PFSK-1 (cell line): ENCODE results near the gene TMEM203.

Experiments
- FOXP2 ChIP-seq: optimal IDR thresholded peaks from 2 replicates; pipeline ENCODE3; 2011; ENCODE audit warnings: borderline replicate concordance, control low read depth, inconsistent platforms; ENCODE audit not compliant: insufficient read depth; ENCODE audit errors: extremely low read length, extremely low read depth
- POLR2AphosphoS5 ChIP-seq: IDR thresholded peaks from 2 replicates; pipeline ENCODE4 v1.6.1; 2012; ENCODE audit warnings: low read depth, mild to moderate bottlenecking, control low read depth, low read length, moderate library complexity
- SIN3A ChIP-seq: IDR thresholded peaks from 2 replicates; pipeline ENCODE4 v1.6.1; 2012; ENCODE audit warnings: mild to moderate bottlenecking, low read length, moderate library complexity, borderline replicate concordance; ENCODE audit not compliant: insufficient read depth
- TAF1 ChIP-seq: IDR thresholded peaks from 2 replicates; pipeline ENCODE4 v1.6.1; 2012; ENCODE audit warnings: low read length, control low read depth, borderline replicate concordance; ENCODE audit not compliant: insufficient read depth
- TF ChIP-seq, protein P1 (sequence below), 2 experiments: IDR thresholded peaks; 2 replicates each; pipeline versions ENCODE4 v1.6.1 to v1.8.0; 2011 to 2012; ENCODE audit warnings: low read depth in 2 of 2, low read length in 2 of 2, control low read depth in 1 of 2, inconsistent platforms in 1 of 2, mild to moderate bottlenecking in 1 of 2, moderate library complexity in 1 of 2; ENCODE audit not compliant: insufficient read depth in 1 of 2

DNA sequence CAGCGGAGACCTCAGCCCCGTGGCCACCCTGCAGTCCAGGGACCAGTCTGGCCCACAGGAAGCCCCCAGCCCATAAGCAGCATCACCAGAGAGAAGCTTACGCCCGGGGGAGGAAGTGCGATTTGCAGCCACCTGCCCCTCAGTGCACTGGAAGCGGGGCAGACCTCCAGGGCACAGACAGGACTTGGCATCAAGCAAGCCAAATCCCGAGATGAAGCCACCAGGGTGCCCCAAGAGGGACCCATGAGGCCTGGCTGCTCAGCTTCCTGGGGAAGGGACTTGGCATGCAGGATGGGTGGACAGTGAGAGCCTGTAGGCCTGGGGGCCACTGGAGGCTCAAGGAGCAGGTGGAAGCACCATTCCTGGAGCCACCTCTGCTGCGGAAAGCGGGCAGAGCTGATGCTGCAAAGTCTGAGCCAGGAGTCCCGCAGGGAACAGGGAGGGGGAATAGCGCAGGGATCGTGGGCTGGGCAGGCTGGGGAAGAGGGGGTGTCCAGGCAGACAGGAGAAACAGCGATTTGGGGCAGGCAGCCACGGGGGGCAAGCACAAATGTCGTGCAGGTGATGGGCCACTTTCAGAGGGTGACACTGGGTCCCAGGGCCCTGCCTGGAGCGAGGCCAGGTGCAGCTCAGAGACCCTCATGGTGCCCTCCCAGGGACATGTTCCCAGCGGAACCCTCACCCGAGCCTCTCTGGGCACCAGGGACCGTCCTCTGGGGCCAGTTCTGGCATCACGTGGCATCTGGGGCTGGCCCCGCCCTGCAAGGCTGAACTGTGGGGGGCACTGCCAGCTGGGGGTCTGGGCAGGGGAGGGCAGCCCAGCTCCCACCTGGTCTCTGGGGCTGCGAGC is 38.8 kb downstream of the TMEM203 start:
- TF ChIP-seq POLR2AphosphoS5: no peak
- TF ChIP-seq, protein P1, sequence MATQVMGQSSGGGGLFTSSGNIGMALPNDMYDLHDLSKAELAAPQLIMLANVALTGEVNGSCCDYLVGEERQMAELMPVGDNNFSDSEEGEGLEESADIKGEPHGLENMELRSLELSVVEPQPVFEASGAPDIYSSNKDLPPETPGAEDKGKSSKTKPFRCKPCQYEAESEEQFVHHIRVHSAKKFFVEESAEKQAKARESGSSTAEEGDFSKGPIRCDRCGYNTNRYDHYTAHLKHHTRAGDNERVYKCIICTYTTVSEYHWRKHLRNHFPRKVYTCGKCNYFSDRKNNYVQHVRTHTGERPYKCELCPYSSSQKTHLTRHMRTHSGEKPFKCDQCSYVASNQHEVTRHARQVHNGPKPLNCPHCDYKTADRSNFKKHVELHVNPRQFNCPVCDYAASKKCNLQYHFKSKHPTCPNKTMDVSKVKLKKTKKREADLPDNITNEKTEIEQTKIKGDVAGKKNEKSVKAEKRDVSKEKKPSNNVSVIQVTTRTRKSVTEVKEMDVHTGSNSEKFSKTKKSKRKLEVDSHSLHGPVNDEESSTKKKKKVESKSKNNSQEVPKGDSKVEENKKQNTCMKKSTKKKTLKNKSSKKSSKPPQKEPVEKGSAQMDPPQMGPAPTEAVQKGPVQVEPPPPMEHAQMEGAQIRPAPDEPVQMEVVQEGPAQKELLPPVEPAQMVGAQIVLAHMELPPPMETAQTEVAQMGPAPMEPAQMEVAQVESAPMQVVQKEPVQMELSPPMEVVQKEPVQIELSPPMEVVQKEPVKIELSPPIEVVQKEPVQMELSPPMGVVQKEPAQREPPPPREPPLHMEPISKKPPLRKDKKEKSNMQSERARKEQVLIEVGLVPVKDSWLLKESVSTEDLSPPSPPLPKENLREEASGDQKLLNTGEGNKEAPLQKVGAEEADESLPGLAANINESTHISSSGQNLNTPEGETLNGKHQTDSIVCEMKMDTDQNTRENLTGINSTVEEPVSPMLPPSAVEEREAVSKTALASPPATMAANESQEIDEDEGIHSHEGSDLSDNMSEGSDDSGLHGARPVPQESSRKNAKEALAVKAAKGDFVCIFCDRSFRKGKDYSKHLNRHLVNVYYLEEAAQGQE (IDR thresholded peaks at IDR 0.05; ENCODE audit: insufficient read depth in 1 of 2, low read depth in 2 of 2, low read length in 2 of 2): no peak
- TF ChIP-seq SIN3A: no peak
- no peak for TF ChIP-seq TAF1
- no peak for TF ChIP-seq FOXP2
